ENCODE measurements around the gene CAMKV.
A peak's percentile ranks its signal among the peaks of the same experiment; 100 is the strongest.

The CAMKV gene

GRCh38 chr3:49902511-49903345, 33.0 kb upstream of the CAMKV start:
- no peak for TF ChIP-seq SNAI2 (CRISPR knock-in tag; IDR thresholded peaks at IDR 0.05)
- no peak for ATAC-seq

- no peak for TF ChIP-seq ZC3H10 (CRISPR knock-in tag; IDR thresholded peaks at IDR 0.05)
- TF ChIP-seq ESRRG (CRISPR knock-in tag; IDR thresholded peaks at IDR 0.05) = no peak
Measured at GRCh38 chr3:49901366-49902339, 31.9 kb upstream of the CAMKV start.

GRCh38 chr3:49900491-49901153, 30.9 kb upstream of the CAMKV start:
- TF ChIP-seq ESRRG (CRISPR knock-in tag; IDR thresholded peaks at IDR 0.05) (no peak), TOX (CRISPR knock-in tag; IDR thresholded peaks at IDR 0.05; ENCODE audit: borderline replicate concordance) (no peak), CSRNP3 (CRISPR knock-in tag; IDR thresholded peaks at IDR 0.05) (no peak), CSDC2 (CRISPR knock-in tag; IDR thresholded peaks at IDR 0.05) (no peak), BACH2 (CRISPR knock-in tag; IDR thresholded peaks at IDR 0.05; ENCODE audit: borderline replicate concordance) (no peak), TCF4 (CRISPR knock-in tag; IDR thresholded peaks at IDR 0.05; ENCODE audit: borderline replicate concordance) (no peak), ZNF70 (CRISPR knock-in tag; IDR thresholded peaks at IDR 0.05) (no peak), ZFP30 (CRISPR knock-in tag; IDR thresholded peaks at IDR 0.05) (no peak), TSHZ2 (CRISPR knock-in tag; IDR thresholded peaks at IDR 0.05) (no peak), ISL1 (CRISPR knock-in tag; IDR thresholded peaks at IDR 0.05) (no peak), RARB (CRISPR knock-in tag; IDR thresholded peaks at IDR 0.05) (no peak), PATZ1 (CRISPR knock-in tag; IDR thresholded peaks at IDR 0.05; ENCODE audit: borderline replicate concordance) (no peak)
- peak; percentile 77 for ATAC-seq

More at GRCh38 chr3:49901366-49902339, 31.9 kb upstream of the CAMKV start:
- no peak for ATAC-seq

GRCh38 chr3:49899815-49900214, 30.1 kb upstream of the CAMKV start:
- TF ChIP-seq RARB (CRISPR knock-in tag; IDR thresholded peaks at IDR 0.05) (no peak), ZFP30 (CRISPR knock-in tag; IDR thresholded peaks at IDR 0.05) (no peak), CSRNP3 (CRISPR knock-in tag; IDR thresholded peaks at IDR 0.05) (no peak), ARNTL (CRISPR knock-in tag; IDR thresholded peaks at IDR 0.05; ENCODE audit: borderline replicate concordance, low read depth) (no peak), ZNF8 (CRISPR knock-in tag; IDR thresholded peaks at IDR 0.05) (no peak), GLIS3 (CRISPR knock-in tag; IDR thresholded peaks at IDR 0.05) (no peak), SNAI2 (CRISPR knock-in tag; IDR thresholded peaks at IDR 0.05) (no peak), TSHZ2 (CRISPR knock-in tag; IDR thresholded peaks at IDR 0.05) (no peak), BACH2 (CRISPR knock-in tag; IDR thresholded peaks at IDR 0.05; ENCODE audit: borderline replicate concordance) (no peak), TOX (CRISPR knock-in tag; IDR thresholded peaks at IDR 0.05; ENCODE audit: borderline replicate concordance) (no peak), ZNF565 (CRISPR knock-in tag; conservative IDR thresholded peaks at IDR 0.05; ENCODE audit: low read depth) (no peak), POU6F1 (CRISPR knock-in tag; IDR thresholded peaks at IDR 0.05; ENCODE audit: borderline replicate concordance, low read depth) (no peak)
- peak; percentile 23; the same call in 1 of the 3 replicates for ATAC-seq
